HuH-7 (cell line): ENCODE results near the gene CXXC5.

Experiments used
- DNase-seq: peaks from one replicate; pipeline ENCODE4 v3.0.0; 2011; ENCODE audit warnings: low spot score

CXXC5 gene

DNA sequence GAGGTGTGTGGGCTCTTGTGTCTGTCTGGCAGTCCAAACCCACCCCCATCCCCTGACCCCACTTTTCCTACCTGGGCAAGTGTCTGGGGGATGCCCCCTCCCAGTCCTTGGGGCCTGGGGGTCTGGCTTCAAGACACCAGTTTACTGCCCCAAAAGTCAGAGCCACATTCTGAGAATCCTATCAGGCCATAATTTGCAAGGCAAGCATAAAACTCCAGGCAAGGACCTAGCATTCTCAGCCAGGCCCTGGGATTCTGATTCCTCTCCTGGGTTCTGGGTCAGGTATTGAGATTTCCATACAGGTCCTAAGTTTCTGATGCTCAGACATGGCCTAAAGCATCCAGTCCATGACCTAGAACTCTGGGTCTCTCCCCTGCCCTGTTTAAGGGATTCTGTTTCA, 33.3 kb downstream of the CXXC5 start:
- no peak for DNase-seq

DNA sequence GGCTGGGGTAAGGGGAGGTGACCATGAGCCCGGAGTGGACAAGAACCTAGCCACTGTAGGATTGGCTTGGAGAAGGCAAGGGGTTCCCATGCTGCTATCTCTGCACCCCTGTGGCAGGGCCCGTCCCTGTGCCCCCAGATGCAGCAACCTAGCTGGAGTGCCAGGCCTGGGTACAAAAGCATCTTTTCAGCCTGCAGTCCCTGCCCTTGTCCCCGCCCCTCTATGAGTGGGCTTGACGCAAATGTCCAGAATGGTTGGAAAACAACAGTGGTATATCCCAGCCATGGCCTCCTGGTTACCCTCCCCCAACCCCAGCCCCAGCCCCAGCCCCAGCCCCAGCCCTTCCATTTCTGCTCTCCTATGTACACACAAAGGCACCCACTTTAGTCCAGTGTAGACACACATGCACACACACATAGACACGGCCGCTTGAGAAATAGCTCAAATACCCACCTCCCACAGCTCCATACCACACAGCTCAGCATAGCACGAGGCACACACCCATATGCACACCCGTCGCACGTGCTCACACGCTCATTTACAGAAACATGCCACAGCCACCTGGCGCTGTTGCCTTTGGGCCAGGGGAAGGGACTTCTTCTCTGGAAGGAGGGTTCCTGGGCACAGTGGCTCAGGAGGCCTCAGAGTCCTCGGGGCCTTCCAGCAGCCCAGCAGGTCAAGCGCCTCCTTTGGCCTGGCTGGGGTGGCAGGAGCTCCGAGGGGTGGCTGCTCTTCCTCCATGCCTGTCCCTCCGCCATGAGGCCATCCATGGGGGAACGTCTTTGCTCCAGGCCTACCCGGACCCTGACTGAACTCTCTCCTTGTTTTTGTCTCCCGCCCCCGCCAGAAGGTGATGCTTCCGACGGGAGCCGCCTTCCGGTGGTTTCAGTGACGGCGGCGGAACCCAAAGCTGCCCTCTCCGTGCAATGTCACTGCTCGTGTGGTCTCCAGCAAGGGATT, 34.1 kb downstream of the CXXC5 start:
- DNase-seq: no peak

- no peak for DNase-seq
Measured at GRCh38 chr5:139683295-139684271, 35.4 kb downstream of the CXXC5 start.

DNA sequence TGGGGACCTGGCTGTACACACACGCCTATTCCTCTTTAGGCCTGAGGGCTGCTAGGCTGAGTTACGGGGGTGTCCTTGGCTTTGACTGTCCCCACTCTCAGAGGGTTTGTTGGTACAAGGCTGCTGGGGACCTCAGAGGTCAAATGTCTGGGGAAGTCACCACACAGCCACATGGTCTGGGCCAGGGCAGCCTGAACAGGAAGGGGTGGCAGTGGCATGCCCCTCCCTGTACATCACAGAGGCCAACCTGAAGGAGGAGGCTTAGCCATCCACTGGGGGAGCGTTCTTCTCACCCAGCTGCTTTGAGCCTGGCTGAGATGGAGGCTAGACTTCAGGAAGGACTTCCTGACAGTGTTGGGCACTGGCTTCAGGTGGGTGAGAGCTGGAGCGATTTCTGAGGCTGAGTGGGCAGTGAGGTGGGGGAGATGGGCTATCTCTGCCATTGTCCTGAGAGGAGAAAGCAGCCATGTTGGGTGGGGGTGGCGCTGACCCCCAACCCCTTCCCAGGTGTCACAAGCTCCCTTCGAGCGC, 36.3 kb downstream of the CXXC5 start:
- no peak for DNase-seq

- DNase-seq: no peak
Measured at GRCh38 chr5:139684881-139685749, 37.0 kb downstream of the CXXC5 start.

DNA sequence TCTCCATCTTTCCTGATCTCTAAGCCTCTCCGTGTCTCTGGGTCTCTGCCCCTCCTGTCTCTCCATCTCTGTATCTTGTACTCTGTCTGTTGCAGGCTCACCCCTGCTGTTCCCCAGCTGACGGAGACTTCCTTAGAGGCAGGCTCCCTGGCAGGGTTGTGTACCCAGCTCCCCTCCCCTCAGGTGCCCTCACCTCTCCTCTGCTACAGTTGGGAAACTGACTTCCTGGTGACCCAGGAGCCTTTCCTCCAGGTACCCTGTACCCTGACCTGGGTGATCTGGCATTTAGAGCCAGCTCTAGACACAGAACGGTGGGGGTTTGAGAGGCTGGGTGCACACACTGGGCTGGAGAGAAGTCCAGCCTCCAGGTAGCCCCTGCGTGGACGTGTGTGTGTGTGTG, 37.7 kb downstream of the CXXC5 start:
- DNase-seq: no peak

DNA sequence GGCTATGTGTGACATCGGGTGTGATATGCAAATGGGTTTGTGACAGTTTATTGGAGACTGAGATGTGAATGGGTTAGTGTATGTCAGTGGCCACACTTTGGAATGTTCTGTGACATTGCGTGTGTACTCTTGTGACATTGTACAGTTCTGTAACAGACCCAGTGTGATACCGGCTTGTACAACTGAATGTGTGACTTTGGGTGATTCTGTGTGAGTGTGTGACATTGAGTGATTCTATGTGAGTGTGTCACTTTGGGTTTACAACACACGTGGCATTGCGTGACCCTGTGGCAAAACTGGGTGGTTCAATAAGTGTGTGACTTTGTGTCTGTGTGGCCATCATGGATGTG, 38.2 kb downstream of the CXXC5 start:
- no peak for DNase-seq

GRCh38 chr5:139686706-139687441, 38.7 kb downstream of the CXXC5 start:
- DNase-seq: no peak

DNA sequence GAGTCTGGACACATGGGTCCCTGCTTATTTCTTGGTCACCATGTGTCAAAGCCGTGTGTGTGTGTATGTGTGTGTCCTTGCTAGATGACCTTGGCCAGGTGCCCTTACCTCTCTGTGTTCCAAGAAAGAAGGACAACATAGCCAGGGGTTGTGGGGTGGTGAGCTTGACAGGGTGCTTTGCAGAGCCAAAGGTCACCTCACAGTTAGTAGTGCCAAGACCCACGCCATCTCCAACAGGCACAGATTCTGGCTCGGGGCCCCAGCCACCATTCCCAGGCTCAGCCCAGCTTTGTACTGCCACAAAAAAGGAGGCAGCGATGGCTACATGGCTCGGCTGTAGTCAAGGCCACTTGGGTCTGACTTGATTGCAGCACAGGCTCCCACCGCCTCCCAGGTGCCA, 39.5 kb downstream of the CXXC5 start:
- DNase-seq: no peak

GRCh38 chr5:139688088-139688702, 40.0 kb downstream of the CXXC5 start:
- no peak for DNase-seq

GRCh38 chr5:139688751-139689372, 40.7 kb downstream of the CXXC5 start:
- no peak for DNase-seq

GRCh38 chr5:139689631-139690063, 41.5 kb downstream of the CXXC5 start:
- DNase-seq: no peak

DNA sequence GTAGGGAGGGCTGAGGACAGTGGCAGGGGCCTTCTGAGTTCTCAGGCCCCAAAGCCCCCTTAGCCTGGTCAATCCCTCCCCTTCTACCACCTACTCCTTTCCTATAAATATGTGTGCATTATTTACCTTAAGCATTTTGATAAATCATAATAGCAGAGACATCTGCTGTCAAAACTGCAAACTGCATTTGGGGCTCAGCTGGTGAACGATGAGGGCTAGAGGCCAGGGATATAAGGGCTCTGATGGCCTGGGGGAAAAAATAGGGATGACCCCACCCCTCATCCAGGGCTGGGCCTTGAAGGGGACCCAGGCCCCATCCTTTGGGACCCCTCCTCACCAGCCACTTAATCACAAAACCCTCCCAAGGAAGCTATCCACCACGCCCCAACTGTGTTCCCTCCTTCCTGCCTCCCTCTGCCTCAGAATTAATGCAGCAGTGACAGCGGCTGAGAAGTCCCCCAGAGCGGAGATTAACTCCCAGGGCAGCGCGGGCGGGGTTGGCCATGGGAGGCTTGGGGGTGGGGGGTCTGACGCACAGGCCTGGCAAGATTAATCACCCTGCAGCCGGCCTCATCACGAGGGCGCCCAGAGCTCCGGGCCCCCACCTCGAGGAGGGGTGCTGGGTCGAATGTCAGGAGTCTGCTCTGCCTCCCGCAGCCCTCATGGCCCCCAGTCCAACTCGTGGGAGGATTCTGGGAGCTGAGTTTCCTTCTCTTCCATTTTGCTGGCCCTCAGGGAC, 42.1 kb downstream of the CXXC5 start:
- DNase-seq: no peak

GRCh38 chr5:139690803-139691629, 42.9 kb downstream of the CXXC5 start:
- no peak for DNase-seq

GRCh38 chr5:139692148-139692547, 44.0 kb downstream of the CXXC5 start:
- DNase-seq: no peak

- no peak for DNase-seq
Measured at GRCh38 chr5:139692679-139693308, 44.6 kb downstream of the CXXC5 start.

DNA sequence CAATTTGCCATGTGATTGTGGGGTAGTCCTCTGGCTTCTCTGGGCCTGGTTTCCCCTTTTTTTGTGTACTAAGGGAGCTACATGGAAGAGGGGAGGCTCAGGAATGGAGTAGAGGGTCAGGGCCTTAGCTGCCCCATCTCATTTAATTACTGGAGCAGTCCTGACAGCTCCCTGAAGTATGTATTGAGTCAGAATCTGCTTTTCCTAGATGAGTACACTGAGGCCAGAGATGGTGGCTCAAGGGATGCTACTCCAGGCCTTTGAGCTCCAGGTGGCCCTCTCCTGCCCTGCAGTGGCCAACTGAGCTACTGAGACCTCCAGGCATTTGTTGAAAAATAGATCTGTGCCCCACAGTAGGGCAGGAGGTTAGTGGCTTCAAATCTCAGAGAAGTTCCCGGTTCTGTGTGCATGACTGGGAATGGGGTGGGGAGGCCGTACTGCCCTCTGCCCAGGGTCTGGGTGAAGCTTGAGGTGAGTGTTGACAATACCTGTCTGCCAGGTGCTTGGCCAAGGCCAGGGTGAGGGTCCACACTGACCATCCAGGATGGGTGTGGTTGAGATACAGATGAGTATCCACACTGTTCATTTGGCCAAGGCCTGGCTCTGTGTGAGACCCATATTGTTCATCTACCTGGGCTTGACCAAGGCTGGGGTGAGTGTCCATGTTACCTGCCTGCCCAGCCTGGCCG, 45.7 kb downstream of the CXXC5 start:
- DNase-seq: no peak
